Osteoblast (primary cell): ENCODE results near the gene LCE3B. TPM values are rescaled to one million over a fixed set of nuclear protein-coding genes. Genes with fewer than 3 reads are reported as not detected.
"Not testable (repeated sequence)": the region's sequence is repeated elsewhere in the genome, so short reads cannot be mapped to it uniquely, and the experiment has no call there.

Source experiments
- DNase-seq: peaks from one replicate; pipeline ENCODE4 v3.0.0; 2011; ENCODE audit warnings: low spot score, mixed read lengths; ENCODE audit not compliant: insufficient read length; ENCODE audit errors: missing footprints
- H2AFZ ChIP-seq: 2 replicates; pipeline ENCODE4 v1.6.0; 2011; ENCODE audit warnings: mild to moderate bottlenecking, low read length
- H3K27ac ChIP-seq: 2 replicates; pipeline ENCODE4 v1.5.1; 2011; ENCODE audit warnings: mild to moderate bottlenecking, low read depth, low read length, moderate library complexity
- H3K27me3 ChIP-seq: 2 replicates; pipeline ENCODE4 v1.6.0; 2012; ENCODE audit warnings: mild to moderate bottlenecking, control low read depth, inconsistent platforms, low read length, moderate library complexity; ENCODE audit not compliant: insufficient read depth
- H3K36me3 ChIP-seq: 2 replicates; pipeline ENCODE4 v1.5.1; 2011; ENCODE audit warnings: mild to moderate bottlenecking, low read length, control low read depth, moderate library complexity; ENCODE audit not compliant: insufficient read depth
- H3K4me1 ChIP-seq: 2 replicates; pipeline ENCODE4 v1.5.1; 2011; ENCODE audit warnings: mild to moderate bottlenecking, low read length, control low read depth, moderate library complexity; ENCODE audit not compliant: insufficient read depth
- H3K4me2 ChIP-seq: 2 replicates; pipeline ENCODE4 v1.6.0; 2011; ENCODE audit warnings: mild to moderate bottlenecking, low read length; ENCODE audit not compliant: insufficient read depth
- H3K4me3 ChIP-seq: fragments of 200-600 bp; sonication (generic); 3 replicates; pipeline ENCODE4 v1.5.1; 2012; ENCODE audit warnings: mild to moderate bottlenecking, low read length, inconsistent platforms; ENCODE audit not compliant: insufficient read depth
- H3K79me2 ChIP-seq: 2 replicates; pipeline ENCODE4 v1.6.0; 2012; ENCODE audit warnings: mild to moderate bottlenecking, low read length, control low read depth, inconsistent platforms; ENCODE audit not compliant: insufficient read depth
- H3K9me3 ChIP-seq: 2 replicates; pipeline ENCODE4 v1.5.1; 2011; ENCODE audit warnings: low read depth, low read length, control low read depth
- H4K20me1 ChIP-seq: 2 replicates; pipeline ENCODE4 v1.6.0; 2012; ENCODE audit warnings: mild to moderate bottlenecking, low read length, control low read depth; ENCODE audit not compliant: insufficient read depth
- total RNA-seq: library from RNA; depleted of rRNA; stranded (reverse); fragments of >200 nt; gene quantifications from 2 replicates; pipeline ENCODE4 v1.2.3, GENCODE V29; 2012
- TF ChIP-seq, protein P1 (sequence below): IDR thresholded peaks from 2 replicates; pipeline ENCODE4 v1.5.1; 2011; ENCODE audit warnings: mild to moderate bottlenecking, low read depth, low read length, moderate library complexity; ENCODE audit errors: extremely low read depth

LCE3B gene
- total RNA-seq, 1 donor = not detected

DNA sequence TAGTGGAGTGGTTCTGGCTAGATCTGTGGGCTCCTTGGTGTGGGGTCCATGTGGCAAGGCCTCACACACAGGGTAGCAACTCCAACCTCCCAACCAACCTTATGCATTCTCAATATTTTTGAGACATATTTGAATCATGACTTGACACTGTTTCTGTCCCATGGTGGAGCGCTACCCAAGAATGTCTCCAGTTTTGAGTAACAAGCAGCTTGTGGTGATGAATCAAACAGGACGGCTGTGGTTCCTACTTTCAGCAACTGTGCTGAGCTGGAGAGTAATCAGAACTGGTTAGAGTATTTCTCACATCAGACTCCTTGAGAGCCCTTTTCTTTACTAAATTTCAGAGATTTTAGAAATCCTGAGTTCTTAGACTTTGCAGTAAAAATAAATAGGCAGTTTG is 36.4 kb upstream of the LCE3B start:
- Histone ChIP-seq H3K36me3 (no peaks in the 10 kb centered on the region), H3K27me3 (no peaks in the 10 kb centered on the region), H3K4me3 (no peak overlapping the region), H3K4me2 (no peak overlapping the region), H3K4me1 (no peaks in the 10 kb centered on the region), H3K27ac (no peak overlapping the region), H2AFZ (no peak overlapping the region), H3K9me3 (no peaks in the 10 kb centered on the region), H4K20me1 (no peaks in the 10 kb centered on the region), H3K79me2 (no peaks in the 10 kb centered on the region)
- TF ChIP-seq, protein P1, sequence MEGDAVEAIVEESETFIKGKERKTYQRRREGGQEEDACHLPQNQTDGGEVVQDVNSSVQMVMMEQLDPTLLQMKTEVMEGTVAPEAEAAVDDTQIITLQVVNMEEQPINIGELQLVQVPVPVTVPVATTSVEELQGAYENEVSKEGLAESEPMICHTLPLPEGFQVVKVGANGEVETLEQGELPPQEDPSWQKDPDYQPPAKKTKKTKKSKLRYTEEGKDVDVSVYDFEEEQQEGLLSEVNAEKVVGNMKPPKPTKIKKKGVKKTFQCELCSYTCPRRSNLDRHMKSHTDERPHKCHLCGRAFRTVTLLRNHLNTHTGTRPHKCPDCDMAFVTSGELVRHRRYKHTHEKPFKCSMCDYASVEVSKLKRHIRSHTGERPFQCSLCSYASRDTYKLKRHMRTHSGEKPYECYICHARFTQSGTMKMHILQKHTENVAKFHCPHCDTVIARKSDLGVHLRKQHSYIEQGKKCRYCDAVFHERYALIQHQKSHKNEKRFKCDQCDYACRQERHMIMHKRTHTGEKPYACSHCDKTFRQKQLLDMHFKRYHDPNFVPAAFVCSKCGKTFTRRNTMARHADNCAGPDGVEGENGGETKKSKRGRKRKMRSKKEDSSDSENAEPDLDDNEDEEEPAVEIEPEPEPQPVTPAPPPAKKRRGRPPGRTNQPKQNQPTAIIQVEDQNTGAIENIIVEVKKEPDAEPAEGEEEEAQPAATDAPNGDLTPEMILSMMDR = no peak
- DNase-seq = no peak

DNA sequence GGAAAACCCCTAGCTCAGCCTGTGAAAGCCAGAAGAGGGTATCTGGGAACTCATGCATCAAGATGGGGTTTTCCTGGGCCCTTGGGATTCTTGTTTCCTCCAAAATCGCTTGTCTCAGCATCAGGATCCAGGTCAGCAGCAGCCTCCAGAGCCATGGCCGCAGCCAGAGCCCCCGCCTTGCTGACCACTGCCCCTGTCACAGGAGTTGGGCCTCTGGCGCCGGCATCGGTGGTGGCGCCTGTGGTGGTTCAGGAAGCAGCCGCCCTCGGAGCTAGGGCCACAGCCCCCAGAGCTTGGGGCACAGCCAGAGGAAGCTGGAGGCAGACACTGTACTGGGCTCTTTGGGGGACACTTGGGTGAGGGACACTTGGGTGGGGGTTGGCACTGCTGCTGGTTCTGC is 34.1 kb upstream of the LCE3B start:
- H3K9me3 ChIP-seq, H4K20me1 ChIP-seq, H3K79me2 ChIP-seq, H2AFZ ChIP-seq, H3K4me1 ChIP-seq, H3K36me3 ChIP-seq, H3K4me3 ChIP-seq, H3K4me2 ChIP-seq, H3K27ac ChIP-seq, H3K27me3 ChIP-seq, DNase-seq: not testable (repeated sequence)

DNA sequence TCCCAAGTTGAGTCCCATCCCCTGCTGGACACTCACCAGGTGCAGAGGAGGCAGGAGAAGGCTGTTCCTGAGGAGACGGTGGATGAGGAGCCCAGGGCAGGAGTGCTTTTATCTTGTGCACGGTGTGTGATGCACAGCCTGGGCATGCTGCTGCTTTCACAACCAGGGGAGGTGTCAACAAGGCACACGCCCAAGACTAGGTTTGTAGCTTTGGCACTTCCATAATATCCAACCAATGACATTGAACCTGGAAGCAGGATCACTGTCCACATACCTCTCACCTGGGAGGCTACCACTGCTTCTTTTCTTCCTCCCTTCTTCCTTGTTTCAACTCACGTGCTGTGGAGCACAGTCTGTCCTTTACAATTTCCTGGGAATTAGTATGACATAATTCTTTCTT is 33.2 kb upstream of the LCE3B start, which contains the start of gene LCE3D:
TSS of gene LCE3D (minus strand) at position 84 of the 400 bp plus-strand sequence. CDS start 580 bp downstream, outside the sequence.
- Histone ChIP-seq H3K27me3 (no peaks in the 10 kb centered on the region), H3K79me2 (no peaks in the 10 kb centered on the region), H2AFZ (no peak within 1 kb of the TSS), H3K4me1 (no peaks in the 10 kb centered on the region), H4K20me1 (no peaks in the 10 kb centered on the region), H3K36me3 (no peaks in the 10 kb centered on the region), H3K9me3 (no peaks in the 10 kb centered on the region), H3K4me3 (no peak within 1 kb of the TSS), H3K4me2 (no peak within 1 kb of the TSS), H3K27ac (no peak within 1 kb of the TSS)
- TF ChIP-seq, protein P1 = no peak
- DNase-seq = no peak

DNA sequence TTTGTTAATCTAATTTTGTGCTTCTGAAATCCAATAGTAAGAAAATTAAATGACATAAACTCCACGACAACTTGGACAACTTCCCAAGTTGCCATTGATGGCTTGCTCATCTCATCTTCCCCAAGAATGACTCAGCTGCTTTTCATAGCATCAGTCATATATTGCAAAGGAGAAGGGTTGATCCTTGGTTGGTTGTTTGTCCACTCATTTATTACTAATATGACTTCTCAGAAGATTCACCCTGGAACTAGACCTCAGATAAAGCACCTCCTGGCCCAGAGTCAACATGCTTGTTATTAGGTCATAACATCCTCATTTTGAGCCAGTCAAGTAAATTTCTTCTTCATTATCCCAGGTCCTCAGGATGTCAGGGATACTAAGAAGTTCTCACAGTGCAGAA is 31.0 kb upstream of the LCE3B start:
- Histone ChIP-seq H3K4me1 (no peaks in the 10 kb centered on the region), H3K36me3 (no peaks in the 10 kb centered on the region), H3K79me2 (no peaks in the 10 kb centered on the region), H3K4me3 (no peak overlapping the region), H4K20me1 (no peaks in the 10 kb centered on the region), H2AFZ (no peak overlapping the region), H3K27ac (no peak overlapping the region), H3K9me3 (no peaks in the 10 kb centered on the region), H3K4me2 (no peak overlapping the region), H3K27me3 (no peaks in the 10 kb centered on the region)
- DNase-seq = peak; percentile 62
- TF ChIP-seq, protein P1 = no peak
